GM19455 (cell line): ENCODE results near the gene PEAK1.

ENCODE experiments used
- ATAC-seq: cut with Tn5 transposase; IDR thresholded peaks from one replicate; pipeline ENCODE4 v1.9.1; 2021; ENCODE audit not compliant: unreplicated experiment

PEAK1 gene

GRCh38 chr15:77143616-77144015, 276.3 kb downstream of the PEAK1 start:
- ATAC-seq: no peak

- no peak for ATAC-seq
Observed at GRCh38 chr15:77143191-77143590, 276.7 kb downstream of the PEAK1 start.

GRCh38 chr15:77140220-77140619, 279.7 kb downstream of the PEAK1 start:
- ATAC-seq: no peak

- ATAC-seq: no peak
Observed at GRCh38 chr15:77139312-77139711, 280.6 kb downstream of the PEAK1 start.

GRCh38 chr15:77138167-77138522, 281.8 kb downstream of the PEAK1 start:
- no peak for ATAC-seq

GRCh38 chr15:77135181-77135580, 284.7 kb downstream of the PEAK1 start:
- no peak for ATAC-seq

- no peak for ATAC-seq
Observed at GRCh38 chr15:77130315-77130930, 289.5 kb downstream of the PEAK1 start.

GRCh38 chr15:77127626-77128025, 292.3 kb downstream of the PEAK1 start:
- no peak for ATAC-seq

- no peak for ATAC-seq
Observed at GRCh38 chr15:77126529-77127326, 293.2 kb downstream of the PEAK1 start.

GRCh38 chr15:77123854-77124253, 296.1 kb downstream of the PEAK1 start:
- ATAC-seq: no peak

GRCh38 chr15:77122576-77122975, 297.3 kb downstream of the PEAK1 start:
- ATAC-seq: no peak

- ATAC-seq: no peak
Observed at GRCh38 chr15:77121599-77121998, 298.3 kb downstream of the PEAK1 start.

GRCh38 chr15:77120576-77120975, 299.3 kb downstream of the PEAK1 start:
- no peak for ATAC-seq

- ATAC-seq: no peak
Observed at GRCh38 chr15:77119446-77119845, 300.5 kb downstream of the PEAK1 start.

GRCh38 chr15:77118882-77119321, 301.0 kb downstream of the PEAK1 start:
- ATAC-seq: no peak

GRCh38 chr15:77115179-77115578, 304.7 kb downstream of the PEAK1 start:
- ATAC-seq: no peak

- ATAC-seq: no peak
Observed at GRCh38 chr15:77112838-77113504, 306.9 kb downstream of the PEAK1 start.

GRCh38 chr15:77111789-77112188, 308.1 kb downstream of the PEAK1 start:
- ATAC-seq: no peak

GRCh38 chr15:77107531-77108355, 312.2 kb downstream of the PEAK1 start:
- no peak for ATAC-seq

- ATAC-seq: no peak
Observed at GRCh38 chr15:77107068-77107467, 312.8 kb downstream of the PEAK1 start.

GRCh38 chr15:77104155-77104554, 315.7 kb downstream of the PEAK1 start:
- ATAC-seq: no peak
